Lung (tissue), 12 donors: ENCODE data around the gene HDAC1. TPM values are rescaled to one million over a fixed set of nuclear protein-coding genes. Genes with fewer than 3 reads are reported as not detected.
"Not testable (repeated sequence)": the region's sequence is repeated elsewhere in the genome, so short reads cannot be mapped to it uniquely, and the experiment has no call there.

Experiments used
- ATAC-seq: fragments of 200-7000 bp; cut with Tn5 transposase; one replicate; pipeline ENCODE4 v1.9.1; 2020; ENCODE audit warnings: moderate number of reproducible peaks; ENCODE audit not compliant: insufficient read depth, low FRiP score
- DNase-seq, 3 donors: peaks; one replicate each; pipeline ENCODE4 v3.0.0-alpha.2; 2013 to 2017
- H3K27ac ChIP-seq, 2 donors: one replicate each; pipeline ENCODE4 v1.5.1; 2013; ENCODE audit warnings: mild to moderate bottlenecking in 2 of 2, moderate library complexity in 2 of 2, control low read depth in 1 of 2, inconsistent platforms in 1 of 2, low read depth in 1 of 2, low read length in 1 of 2
- H3K27me3 ChIP-seq, 3 donors: one replicate each; pipeline ENCODE4 v1.5.1; 2013; ENCODE audit warnings: low read length in 2 of 3; ENCODE audit not compliant: control insufficient read depth in 3 of 3, insufficient read depth in 3 of 3
- H3K36me3 ChIP-seq, 4 donors: one replicate each; pipeline ENCODE4 v1.5.1; 2013; ENCODE audit warnings: low read length in 4 of 4, mild to moderate bottlenecking in 1 of 4, moderate library complexity in 1 of 4; ENCODE audit not compliant: control insufficient read depth in 4 of 4, insufficient read depth in 4 of 4
- H3K4me1 ChIP-seq, 5 donors: one replicate each; pipeline ENCODE4 v1.5.1; 2013; ENCODE audit warnings: low read length in 5 of 5, mild to moderate bottlenecking in 2 of 5, moderate library complexity in 1 of 5; ENCODE audit not compliant: control insufficient read depth in 5 of 5, insufficient read depth in 5 of 5
- H3K4me3 ChIP-seq: one replicate; pipeline ENCODE4 v1.5.1; 2013; ENCODE audit warnings: mild to moderate bottlenecking, control low read depth, moderate library complexity
- H3K9ac ChIP-seq, 2 donors: one replicate each; pipeline ENCODE4 v1.5.1; 2013; ENCODE audit warnings: low read length in 2 of 2, control low read depth in 1 of 2; ENCODE audit not compliant: insufficient read depth in 1 of 2
- H3K9me3 ChIP-seq, 4 donors: one replicate each; pipeline ENCODE4 v1.5.1; 2013; ENCODE audit warnings: low read length in 3 of 4, mild to moderate bottlenecking in 1 of 4, moderate library complexity in 1 of 4; ENCODE audit not compliant: control insufficient read depth in 4 of 4, insufficient read depth in 3 of 4
- WGBS, 2 donors: extraction: QIAGEN DNeasy Blood & Tissue Kit; methylation state at CpG; one replicate each; pipeline ENCODE4 v1.1.7; 2013; 5-methylcytosine and 5-hydroxymethylcytosine counted together
- polyA plus RNA-seq, 2 donors: library from polyadenylated mRNA; stranded (reverse); fragments of 200-250 nt; gene quantifications; one replicate each; pipeline ENCODE4 v1.2.1, GENCODE V29; 2013
- total RNA-seq, 2 donors: library from RNA; depleted of rRNA in 1 of 2; stranded (reverse); fragments of >200 nt in 1 of 2; gene quantifications; one replicate each; pipeline ENCODE4 v1.2.1, GENCODE V29; 2014 to 2021
- TF ChIP-seq, protein P1 (sequence below): IDR thresholded peaks from 2 replicates; pipeline ENCODE4 v1.5.1; 2012; ENCODE audit warnings: mild to moderate bottlenecking; ENCODE audit errors: control extremely low read depth, extremely low read depth
- donor health status: control.
- donor health status: control.
- donor health status: Bipolar disorder and iron deficiency.
- donor health status: healthy.
- donor health status: DM: yes; HTN: yes; CAD: no.

Gene HDAC1
- total and polyA plus RNA-seq, 4 donors: 47.3 to 90.4 (median 72.5) TPM

DNA sequence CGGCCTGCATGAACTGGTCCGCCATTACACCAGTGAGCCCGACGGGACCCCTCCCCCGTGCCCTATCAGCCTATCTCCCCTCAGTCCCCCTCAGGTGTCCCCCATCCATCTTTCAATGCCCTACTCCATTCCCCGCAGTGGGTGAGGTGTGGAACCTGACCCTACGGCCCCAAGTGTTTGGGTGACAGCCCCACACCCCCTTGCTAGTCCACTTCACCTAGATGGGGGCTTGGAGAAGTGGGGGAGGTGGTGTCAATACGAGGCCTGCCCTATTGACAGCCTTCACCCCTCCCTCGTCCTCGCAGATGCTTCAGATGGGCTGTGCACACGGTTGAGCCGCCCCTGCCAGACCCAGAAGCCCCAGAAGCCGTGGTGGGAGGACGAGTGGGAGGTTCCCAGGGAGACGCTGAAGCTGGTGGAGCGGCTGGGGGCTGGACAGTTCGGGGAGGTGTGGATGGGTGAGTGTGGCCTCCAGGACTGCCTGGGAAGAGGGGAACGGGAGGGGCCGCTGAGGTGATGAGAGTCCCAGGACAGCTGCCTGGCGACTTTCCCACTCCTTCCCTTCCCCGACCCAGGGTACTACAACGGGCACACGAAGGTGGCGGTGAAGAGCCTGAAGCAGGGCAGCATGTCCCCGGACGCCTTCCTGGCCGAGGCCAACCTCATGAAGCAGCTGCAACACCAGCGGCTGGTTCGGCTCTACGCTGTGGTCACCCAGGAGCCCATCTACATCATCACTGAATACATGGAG lies 15.7 kb upstream of the HDAC1 start:
- ATAC-seq (no peak), DNase-seq (no peak)
- H3K9me3 ChIP-seq: no peaks in the 10 kb centered on the region
- H3K27ac ChIP-seq: no peak overlapping the region
- TF ChIP-seq, protein P1, sequence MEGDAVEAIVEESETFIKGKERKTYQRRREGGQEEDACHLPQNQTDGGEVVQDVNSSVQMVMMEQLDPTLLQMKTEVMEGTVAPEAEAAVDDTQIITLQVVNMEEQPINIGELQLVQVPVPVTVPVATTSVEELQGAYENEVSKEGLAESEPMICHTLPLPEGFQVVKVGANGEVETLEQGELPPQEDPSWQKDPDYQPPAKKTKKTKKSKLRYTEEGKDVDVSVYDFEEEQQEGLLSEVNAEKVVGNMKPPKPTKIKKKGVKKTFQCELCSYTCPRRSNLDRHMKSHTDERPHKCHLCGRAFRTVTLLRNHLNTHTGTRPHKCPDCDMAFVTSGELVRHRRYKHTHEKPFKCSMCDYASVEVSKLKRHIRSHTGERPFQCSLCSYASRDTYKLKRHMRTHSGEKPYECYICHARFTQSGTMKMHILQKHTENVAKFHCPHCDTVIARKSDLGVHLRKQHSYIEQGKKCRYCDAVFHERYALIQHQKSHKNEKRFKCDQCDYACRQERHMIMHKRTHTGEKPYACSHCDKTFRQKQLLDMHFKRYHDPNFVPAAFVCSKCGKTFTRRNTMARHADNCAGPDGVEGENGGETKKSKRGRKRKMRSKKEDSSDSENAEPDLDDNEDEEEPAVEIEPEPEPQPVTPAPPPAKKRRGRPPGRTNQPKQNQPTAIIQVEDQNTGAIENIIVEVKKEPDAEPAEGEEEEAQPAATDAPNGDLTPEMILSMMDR: no peak
- H3K9ac ChIP-seq: no peak overlapping the region
- 80 to 88% methylated on average over 30 of the region's 30 CpGs for WGBS, 2 donors
- peaks cover 0 to 2% (median 0%) of the 10 kb centered on the region in 4 donors for H3K36me3 ChIP-seq
- no peak overlapping the region for H3K4me3 ChIP-seq
- H3K27me3 ChIP-seq: peaks cover 0 to 32% (median 29%) of the 10 kb centered on the region in 3 donors
- peaks cover 0 to 7% (median 5%) of the 10 kb centered on the region in 5 donors for H3K4me1 ChIP-seq

DNA sequence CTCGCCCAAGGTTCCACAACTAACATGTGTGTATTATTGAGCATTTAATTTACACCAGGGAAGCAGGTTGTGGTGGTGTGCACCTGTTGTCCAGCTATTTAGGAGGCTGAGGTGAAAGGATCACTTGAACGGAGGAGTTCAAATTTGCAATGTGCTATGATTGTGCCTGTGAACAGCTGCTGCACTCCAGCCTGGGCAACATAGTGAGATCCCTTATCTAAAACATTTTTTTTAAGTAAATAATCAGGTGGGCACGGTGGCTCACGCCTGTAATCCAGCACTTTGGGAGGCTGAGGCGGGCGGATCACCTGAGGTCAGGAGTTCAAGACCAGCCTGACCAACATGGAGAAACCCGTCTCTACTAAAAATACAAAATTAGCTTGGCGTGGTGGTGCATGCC lies 7.1 kb upstream of the HDAC1 start:
- not testable (repeated sequence) for ATAC-seq, H3K9ac ChIP-seq, H3K27me3 ChIP-seq, H3K9me3 ChIP-seq, H3K27ac ChIP-seq, DNase-seq, H3K4me1 ChIP-seq, H3K36me3 ChIP-seq, H3K4me3 ChIP-seq
- 91 to 96% methylated on average over 8 of the region's 8 CpGs for WGBS, 2 donors

- ATAC-seq: no peak
- no peak overlapping the region for H3K9ac ChIP-seq
- no peaks in the 10 kb centered on the region for H3K4me1 ChIP-seq
- no peaks in the 10 kb centered on the region for H3K36me3 ChIP-seq
- H3K27ac ChIP-seq: no peak overlapping the region
- TF ChIP-seq, protein P1: no peak
- no peaks in the 10 kb centered on the region for H3K27me3 ChIP-seq
- no peaks in the 10 kb centered on the region for H3K9me3 ChIP-seq
- 91 to 96% methylated on average over 3 of the region's 3 CpGs for WGBS, 2 donors
- no peak for DNase-seq
- no peak overlapping the region for H3K4me3 ChIP-seq
Observed at GRCh38 chr1:32285658-32286057, 6.2 kb upstream of the HDAC1 start.

DNA sequence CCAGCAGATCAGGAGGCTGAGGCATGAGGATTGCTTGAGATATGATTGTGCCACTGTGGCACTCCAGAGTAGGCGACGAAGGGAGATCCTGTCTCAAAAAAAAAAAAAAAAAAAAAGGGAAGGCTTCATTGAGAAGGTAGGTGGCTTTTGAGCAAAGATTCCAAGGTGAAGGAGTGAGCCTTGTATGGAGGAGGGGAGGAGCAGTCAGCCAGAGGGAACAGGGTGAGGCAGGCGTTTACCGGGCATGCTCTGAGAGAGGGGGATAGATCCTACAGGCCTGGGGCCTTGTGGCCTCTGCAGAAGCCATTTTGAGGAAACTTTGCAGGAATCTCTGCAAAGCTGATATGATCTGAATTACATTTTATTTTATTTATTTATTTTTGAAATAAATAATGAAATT lies 5.1 kb upstream of the HDAC1 start:
- Histone ChIP-seq H3K9me3 (no peaks in the 10 kb centered on the region), H3K36me3 (no peaks in the 10 kb centered on the region), H3K27ac (no peak overlapping the region), H3K4me3 (no peak overlapping the region), H3K27me3 (no peaks in the 10 kb centered on the region), H3K9ac (no peak overlapping the region), H3K4me1 (peaks cover 0 to 3% (median 0%) of the 10 kb centered on the region in 5 donors)
- WGBS, 2 donors: 88 to 96% methylated on average over 4 of the region's 4 CpGs
- ATAC-seq: no peak
- TF ChIP-seq, protein P1: no peak
- DNase-seq: no peak
